AG09319 (cell line): ENCODE results near the gene R3HCC1L.

Experiments
- DNase-seq: peaks from one replicate; pipeline ENCODE4 v3.0.0-alpha.2; 2010; ENCODE audit warnings: low read depth; ENCODE audit errors: extremely low read depth
- CTCF ChIP-seq: IDR thresholded peaks from 2 replicates; pipeline ENCODE4 v1.5.1; 2011; ENCODE audit warnings: low read depth, mild to moderate bottlenecking, inconsistent platforms, low read length, moderate library complexity

Gene R3HCC1L

GRCh38 chr10:98167191-98167590 is 32.7 kb downstream of the R3HCC1L start:
- no peak for DNase-seq
- no peak for TF ChIP-seq CTCF

GRCh38 chr10:98168147-98168546 is 33.7 kb downstream of the R3HCC1L start:
- no peak for DNase-seq
- no peak for TF ChIP-seq CTCF

DNA sequence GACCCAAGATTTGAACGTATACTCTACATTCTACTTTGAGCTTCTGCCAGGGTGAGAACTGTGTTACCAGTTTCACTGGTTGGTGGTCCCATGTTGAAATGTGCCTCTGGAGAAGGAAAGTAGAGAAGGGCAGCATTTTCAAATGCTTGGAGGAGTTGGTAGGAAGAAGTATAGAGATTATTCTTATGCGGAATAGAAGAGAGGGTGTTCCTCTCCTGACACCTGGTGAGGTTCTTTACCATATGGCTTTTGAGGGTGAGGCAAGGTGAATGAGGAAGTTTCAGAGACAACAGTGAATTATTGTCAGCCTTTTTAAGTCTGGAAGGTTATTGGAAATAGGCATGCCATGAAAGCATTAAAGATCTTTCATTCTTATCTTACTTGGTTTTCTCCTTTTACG is 34.3 kb downstream of the R3HCC1L start:
- no peak for DNase-seq
- TF ChIP-seq CTCF, result no peak

GRCh38 chr10:98169379-98169778 is 34.9 kb downstream of the R3HCC1L start:
- DNase-seq, result no peak
- no peak for TF ChIP-seq CTCF

DNA sequence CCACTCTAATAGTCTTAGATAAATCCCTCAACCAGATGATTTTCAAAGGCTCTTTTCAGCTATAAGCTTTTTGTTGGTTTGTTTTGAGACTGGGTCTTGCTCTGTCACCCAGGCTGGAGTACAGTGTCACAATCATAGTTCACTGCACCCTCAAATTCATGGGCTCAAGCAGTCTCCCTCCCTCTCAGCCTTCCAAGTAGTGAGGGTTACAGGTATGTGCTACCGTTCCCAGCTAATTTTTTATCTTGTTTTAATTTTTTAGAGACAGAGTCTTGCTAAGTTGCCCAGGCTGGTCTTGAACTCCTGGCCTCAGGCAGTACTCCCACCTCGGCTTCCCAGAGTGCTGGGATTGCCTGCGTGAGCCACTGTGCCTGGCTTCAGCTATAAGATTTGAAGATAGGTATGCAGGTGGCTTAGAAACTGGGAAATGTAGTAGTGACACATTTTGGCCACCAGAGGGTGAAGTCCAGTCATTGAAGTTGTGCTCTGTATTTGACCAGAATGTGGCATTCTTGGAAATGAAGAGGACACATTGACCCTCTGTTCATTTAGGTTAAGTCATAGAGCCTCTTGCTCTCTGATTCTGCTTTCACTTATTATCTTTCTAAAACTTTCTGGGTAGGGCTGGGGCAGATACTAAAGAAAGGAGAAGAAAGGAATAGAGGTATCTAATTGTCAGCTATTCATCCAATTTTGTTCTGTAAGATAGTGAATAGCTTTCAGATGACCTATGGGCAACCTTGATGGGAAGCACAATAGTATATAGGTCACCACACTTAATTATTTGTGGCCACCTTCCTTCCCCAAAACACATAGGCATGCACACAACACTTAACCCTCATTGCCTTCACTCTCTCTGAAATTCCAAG is 36.0 kb downstream of the R3HCC1L start:
- no peak for DNase-seq

DNA sequence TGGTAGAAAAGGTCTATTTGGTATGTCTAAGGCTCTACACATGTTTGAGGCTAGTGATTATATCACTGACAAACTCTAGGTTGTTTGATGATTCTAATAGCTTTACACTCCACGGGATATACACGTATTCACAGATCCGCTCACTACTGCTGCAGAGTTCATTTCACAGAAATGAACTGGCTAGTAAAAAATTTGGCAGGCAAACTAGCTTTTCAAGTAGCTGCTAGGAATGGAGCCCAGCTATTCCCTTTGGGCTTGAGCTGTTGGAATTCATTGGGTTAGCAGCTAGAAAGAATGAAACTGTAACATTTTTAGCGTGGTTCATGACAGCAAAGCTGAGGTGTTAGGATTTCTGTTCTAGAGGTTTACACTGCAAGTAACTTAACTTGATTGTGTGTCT is 37.6 kb downstream of the R3HCC1L start:
- no peak for TF ChIP-seq CTCF
- no peak for DNase-seq

More for the DNA sequence above, 36.0 kb downstream of the R3HCC1L start:
- TF ChIP-seq CTCF, result peak; percentile 74

- DNase-seq, result no peak
- TF ChIP-seq CTCF, result no peak
Observed at GRCh38 chr10:98172495-98172894, 38.0 kb downstream of the R3HCC1L start.
